Endothelial cell of umbilical vein (primary cell): Measurements from ENCODE around the gene DPP6.

Experiments
- CTCF ChIP-seq, 2 donors: IDR thresholded peaks; 1 replicate in 1 of 2; 2 replicates in 1 of 2; pipeline ENCODE4 v1.5.1; 2011; ENCODE audit warnings: low read length in 2 of 2, mild to moderate bottlenecking in 2 of 2, moderate library complexity in 2 of 2, control low read depth in 1 of 2, inconsistent platforms in 1 of 2, low read depth in 1 of 2; ENCODE audit not compliant: insufficient read depth in 1 of 2; ENCODE audit errors: extremely low read depth in 1 of 2
- EZH2 ChIP-seq: IDR thresholded peaks from 2 replicates; pipeline ENCODE4 v1.6.1; 2012; ENCODE audit warnings: borderline replicate concordance, low read depth, mild to moderate bottlenecking, moderate library complexity, low read length, inconsistent platforms; ENCODE audit not compliant: severe bottlenecking
- POLR2A ChIP-seq: IDR thresholded peaks from 2 replicates; pipeline ENCODE4 v1.6.1; 2012; ENCODE audit warnings: low read depth, mild to moderate bottlenecking, control low read depth, low read length
- POLR2AphosphoS5 ChIP-seq: IDR thresholded peaks from 2 replicates; pipeline ENCODE4 v1.6.1; 2012; ENCODE audit warnings: low read depth, mild to moderate bottlenecking, control low read depth, low read length, moderate library complexity; ENCODE audit not compliant: insufficient read depth

- TF ChIP-seq CTCF (IDR thresholded peaks at IDR 0.05; ENCODE audit: extremely low read depth in 1 of 2, insufficient read depth in 1 of 2, low read depth in 1 of 2, low read length in 2 of 2) (no peak), EZH2 (no peak), POLR2AphosphoS5 (no peak), POLR2A (no peak)
Measured at GRCh38 chr7:154436560-154436959, 384.4 kb downstream of the DPP6 start.
